GM19239 (cell line): Measurements from ENCODE around the gene CCNL2.
"Not testable (repeated sequence)": the region's sequence is repeated elsewhere in the genome, so short reads cannot be mapped to it uniquely, and the experiment has no call there.

Experiments used
- DNase-seq: peaks from one replicate; pipeline ENCODE4 v3.0.0; 2011; ENCODE audit warnings: low spot score; ENCODE audit not compliant: insufficient read length
- FAIRE-seq: peaks from 2 replicates; lab custom pipeline; 2011; peaks lifted over from hg19 to GRCh38; lab: Jason Lieb, UNC

Gene CCNL2

GRCh38 chr1:1432951-1433803, 34.0 kb upstream of the CCNL2 start:
- FAIRE-seq = peak; percentile 56

GRCh38 chr1:1432274-1432950, 33.3 kb upstream of the CCNL2 start:
- FAIRE-seq (no peak), DNase-seq (no peak)

More at GRCh38 chr1:1432951-1433803, 34.0 kb upstream of the CCNL2 start:
- DNase-seq = peak; percentile 55

- no peak for FAIRE-seq
These were observed 32.7 kb upstream of the CCNL2 start for GRCh38 chr1:1431845-1432273.

GRCh38 chr1:1430992-1431844, 32.1 kb upstream of the CCNL2 start:
- no peak for DNase-seq
- no peak for FAIRE-seq

More at GRCh38 chr1:1431845-1432273, 32.7 kb upstream of the CCNL2 start:
- DNase-seq = peak; percentile 14

- DNase-seq (no peak), FAIRE-seq (no peak)
These were observed 31.2 kb upstream of the CCNL2 start for GRCh38 chr1:1430114-1430982.

GRCh38 chr1:1429671-1430073, 30.5 kb upstream of the CCNL2 start:
- FAIRE-seq (no peak), DNase-seq (no peak)

GRCh38 chr1:1428967-1429366, 29.8 kb upstream of the CCNL2 start:
- FAIRE-seq, DNase-seq: not testable (repeated sequence)

GRCh38 chr1:1428174-1428573, 29.0 kb upstream of the CCNL2 start:
- no peak for DNase-seq
- FAIRE-seq = no peak

GRCh38 chr1:1427820-1428148, 28.6 kb upstream of the CCNL2 start:
- DNase-seq = no peak
- no peak for FAIRE-seq

GRCh38 chr1:1427106-1427819, 28.1 kb upstream of the CCNL2 start:
- DNase-seq (no peak), FAIRE-seq (no peak)

GRCh38 chr1:1426496-1427105, 27.5 kb upstream of the CCNL2 start:
- FAIRE-seq (no peak), DNase-seq (no peak)

GRCh38 chr1:1425753-1426495, 26.8 kb upstream of the CCNL2 start:
- FAIRE-seq (no peak), DNase-seq (no peak)

- FAIRE-seq = no peak
These were observed 26.3 kb upstream of the CCNL2 start for GRCh38 chr1:1425426-1425752.

GRCh38 chr1:1424707-1425106, 25.6 kb upstream of the CCNL2 start:
- no peak for DNase-seq
- no peak for FAIRE-seq

More at GRCh38 chr1:1425426-1425752, 26.3 kb upstream of the CCNL2 start:
- DNase-seq = no peak

GRCh38 chr1:1423245-1423597, 24.1 kb upstream of the CCNL2 start:
- no peak for FAIRE-seq

GRCh38 chr1:1422465-1423244, 23.5 kb upstream of the CCNL2 start:
- FAIRE-seq (no peak), DNase-seq (no peak)

More at GRCh38 chr1:1423245-1423597, 24.1 kb upstream of the CCNL2 start:
- DNase-seq = no peak

- FAIRE-seq = no peak
- DNase-seq = no peak
These were observed 22.9 kb upstream of the CCNL2 start for GRCh38 chr1:1421907-1422464.
